Left cardiac atrium (tissue), 4 donors: ENCODE measurements around the gene EPB41L1. TPM values are rescaled to one million over a fixed set of nuclear protein-coding genes. Genes with fewer than 3 reads are reported as not detected.

Source experiments
- ATAC-seq, 2 donors: fragments of 200-7000 bp; cut with Tn5 transposase; one replicate each; pipeline ENCODE4 v1.9.1; 2020; ENCODE audit warnings: mild to moderate bottlenecking in 2 of 2, moderate library complexity in 2 of 2
- DNase-seq: peaks from one replicate; pipeline ENCODE4 v3.0.0-alpha.2; 2020
- intact Hi-C, 2 donors: fragments of 100-400 bp; cut with DNase I; formaldehyde crosslinking; loops; one replicate each; pipeline versions ENCODE4 v1.14.1 to v1.15.1; 2022 to 2023
- long read RNA-seq: library from polyadenylated mRNA; unstranded; transcript quantifications from one replicate; pipeline ENCODE4 v2.0.0, GENCODE V29; 2021
- total RNA-seq, 2 donors: library from RNA; stranded (reverse); fragmentation: NEBNext Ultra II Directional; extraction: Animal tissue kit (Norgen Biotek cat#: 25700); gene quantifications; one replicate each; pipeline ENCODE4 v1.2.1, GENCODE V29; 2021
- donor health status: DM: no; HTN: yes; CAD: no.
- donor health status: DM: no; HTN: yes; CAD: no; lungs with severe emphysema.
- donor health status: DM: yes; HTN: yes; CAD: no.
- donor health status: Dilated cardiomyopathy.

The EPB41L1 gene
- 10 to 100 TPM; 20.5 to 32.1 TPM for total RNA-seq
- long read RNA-seq, partial matches to known transcripts, result 2 of 6 reads
- long read RNA-seq, other reads (novel, unspliced or antisense), result 4 of 6 reads

DNA sequence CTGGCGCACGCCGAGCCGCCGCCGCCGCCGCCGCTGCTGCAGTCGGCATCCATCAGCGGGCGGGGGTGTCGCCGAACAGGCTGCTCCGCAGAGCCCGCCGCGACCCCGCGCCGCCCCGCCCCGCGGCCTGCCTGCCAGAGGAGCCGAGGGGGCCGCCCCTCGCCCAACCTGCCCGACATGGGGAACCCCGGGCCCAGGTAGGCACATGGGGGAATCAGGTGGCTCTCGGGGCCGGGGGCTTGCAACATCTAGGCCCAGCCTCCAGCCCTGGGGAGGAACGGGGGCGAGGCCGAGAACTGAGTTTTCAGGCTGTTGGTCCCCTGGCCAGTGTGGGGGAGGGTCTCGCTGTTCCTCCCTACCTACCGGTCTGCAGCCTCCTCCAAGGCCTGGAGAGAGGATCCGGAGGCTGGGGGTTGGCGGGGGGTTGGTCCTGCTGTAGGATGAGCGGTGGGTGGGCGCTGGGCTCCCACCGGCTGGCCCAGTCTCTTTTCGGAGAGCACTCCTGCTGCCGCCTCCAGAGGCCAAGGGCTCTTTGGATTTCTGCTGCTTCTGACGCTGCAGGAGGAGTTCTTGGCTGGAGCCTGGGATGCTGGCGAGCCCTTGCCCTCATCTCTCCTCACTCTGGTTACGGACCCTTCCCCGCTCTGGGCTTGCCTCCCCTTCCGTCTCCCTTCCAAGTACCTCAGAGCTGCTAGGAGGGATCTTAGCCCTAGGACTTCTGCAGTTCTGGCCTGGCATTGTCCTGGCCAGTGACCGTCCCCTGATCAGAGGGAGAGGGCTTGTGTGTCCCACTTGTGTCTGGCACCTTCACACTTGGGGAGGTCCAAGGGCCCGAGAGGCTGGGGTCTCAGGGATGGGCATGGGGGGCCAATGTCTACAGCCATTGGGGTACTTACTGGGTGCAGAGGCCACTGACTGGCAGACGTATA is at the start of gene EPB41L1:
Gene EPB41L1, plus strand, starts transcription at position 41 of the 929 bp plus-strand sequence. CDS start 19,038 bp downstream, outside the sequence.
- DNase-seq (no peak), ATAC-seq (peak; percentile 5 to 13)
- intact Hi-C loops, result no loop called here

DNA sequence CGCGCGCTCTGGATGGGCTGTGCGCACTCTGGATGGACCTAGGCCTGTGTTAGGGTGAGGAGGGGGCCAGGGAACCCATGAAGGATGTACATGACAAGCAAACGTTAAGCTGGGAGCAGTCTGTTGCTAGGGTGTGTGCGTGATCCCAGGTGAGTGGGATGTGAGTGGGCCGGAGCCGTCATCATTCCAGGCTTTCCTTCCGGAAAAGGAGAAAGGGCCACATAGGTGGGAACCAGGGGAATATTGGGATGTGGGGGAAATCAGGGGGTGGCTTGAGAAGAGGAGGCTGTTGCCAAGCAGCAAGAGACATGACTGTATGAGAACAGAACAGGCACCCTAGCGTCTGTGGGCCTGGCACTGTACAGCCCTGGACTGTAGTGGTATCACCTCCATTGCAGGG is 49.7 kb upstream of the EPB41L1 start:
- intact Hi-C loops, result no loop called here
- DNase-seq, result no peak

GRCh38 chr20:36105711-36106226 is 48.8 kb upstream of the EPB41L1 start:
- intact Hi-C loops, result no loop called here
- no peak for ATAC-seq
- no peak for DNase-seq

More for the DNA sequence above, 49.7 kb upstream of the EPB41L1 start:
- ATAC-seq, result no peak

DNA sequence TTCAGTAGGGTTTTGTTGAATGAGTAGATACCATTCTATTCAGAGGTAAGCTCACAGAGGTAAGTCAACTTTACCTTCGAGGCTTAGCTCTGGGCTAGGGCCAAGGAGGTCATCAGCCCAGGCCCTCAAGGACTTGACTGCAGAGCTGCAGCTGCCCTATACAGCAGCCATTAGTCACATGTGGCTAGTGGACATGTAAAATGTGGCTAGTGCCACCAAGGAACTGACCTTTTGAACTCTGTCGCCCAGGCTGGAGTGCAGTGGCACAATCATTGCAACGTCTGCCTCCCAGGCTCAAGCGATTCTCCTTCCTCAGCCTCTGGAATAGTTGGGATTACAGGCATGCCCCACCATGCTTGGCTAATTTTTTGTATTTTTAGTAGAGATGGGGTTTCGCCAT is 47.9 kb upstream of the EPB41L1 start:
- intact Hi-C loops, result no loop called here
- no peak for DNase-seq
- ATAC-seq, result no peak

- ATAC-seq (no peak), DNase-seq (no peak)
- intact Hi-C loops, result no loop called here
Measured at GRCh38 chr20:36107881-36108280, 46.7 kb upstream of the EPB41L1 start.

- no peak for ATAC-seq
- intact Hi-C loops, result no loop called here
Measured at GRCh38 chr20:36109251-36109947, 45.1 kb upstream of the EPB41L1 start.

DNA sequence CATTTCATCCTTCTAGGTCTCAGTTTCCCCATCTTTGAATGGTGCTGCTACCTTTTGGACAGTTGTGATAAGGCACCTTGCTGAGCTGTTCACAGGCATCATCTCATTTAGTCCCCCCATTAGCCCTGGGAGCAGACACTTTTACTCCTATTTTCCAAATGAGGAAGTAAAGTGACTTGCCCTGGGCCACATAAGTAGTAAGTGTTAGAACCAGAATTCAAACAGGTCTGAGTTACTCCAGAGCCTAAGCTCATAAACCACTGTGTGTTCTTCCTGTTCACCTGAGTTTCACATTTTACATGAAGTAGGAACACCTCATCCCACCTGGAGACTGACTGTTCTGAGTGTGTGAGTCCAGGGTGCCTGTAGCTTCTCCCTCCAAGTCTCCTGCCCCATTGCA is 43.5 kb upstream of the EPB41L1 start:
- intact Hi-C loops, result no loop called here
- ATAC-seq (no peak), DNase-seq (no peak)

More at GRCh38 chr20:36109251-36109947, 45.1 kb upstream of the EPB41L1 start:
- DNase-seq, result no peak

GRCh38 chr20:36112112-36112511 is 42.4 kb upstream of the EPB41L1 start:
- DNase-seq (no peak), ATAC-seq (no peak)
- intact Hi-C loops, result no loop called here

DNA sequence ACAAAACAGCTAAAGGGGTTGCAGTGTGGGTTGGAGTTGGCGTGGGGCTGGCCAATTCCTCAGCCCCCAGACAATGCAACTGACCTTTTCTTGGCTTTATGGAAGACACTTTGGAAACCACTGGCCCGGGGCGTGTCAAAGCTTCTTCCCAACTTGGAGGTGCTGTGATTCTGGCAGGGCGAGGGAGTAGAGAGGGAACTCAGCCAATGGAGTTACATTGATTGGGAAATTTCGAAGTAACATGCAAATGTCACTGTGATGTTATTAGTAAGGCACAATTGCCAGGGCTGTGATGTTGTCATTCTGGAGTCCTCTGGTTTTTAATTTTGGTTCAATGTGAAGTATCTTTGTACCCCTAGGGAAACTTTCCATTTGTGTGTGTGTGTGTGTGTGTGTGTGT is 41.5 kb upstream of the EPB41L1 start:
- intact Hi-C loops, result no loop called here
- peak in 1 of 2 donors; percentile 38 for ATAC-seq
- DNase-seq, result no peak

- ATAC-seq, result peak in 1 of 2 donors; percentile 18
- no peak for DNase-seq
- intact Hi-C loops, result no loop called here
Measured at GRCh38 chr20:36113566-36114250, 40.8 kb upstream of the EPB41L1 start.

DNA sequence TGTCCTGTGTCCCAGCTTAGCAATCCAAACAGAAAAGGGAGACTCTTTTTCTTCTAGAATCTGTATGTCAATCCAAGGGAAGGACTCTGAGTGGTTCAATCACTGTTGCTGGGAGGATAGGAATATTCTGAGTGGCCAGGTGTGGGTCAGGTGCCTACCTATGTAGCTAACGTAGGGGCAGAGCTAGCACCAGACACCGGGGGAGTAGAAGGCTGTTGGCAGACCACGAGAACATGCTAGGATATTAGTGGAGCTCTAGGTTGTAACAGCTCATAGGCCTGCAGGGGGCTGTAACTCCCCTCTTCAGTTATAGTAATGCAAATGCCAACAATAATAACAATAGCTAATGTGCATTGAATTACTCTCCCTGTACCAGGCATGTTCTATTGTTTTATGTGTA is 39.8 kb upstream of the EPB41L1 start:
- DNase-seq (no peak), ATAC-seq (no peak)
- intact Hi-C loops, result no loop called here

GRCh38 chr20:36115925-36116324 is 38.6 kb upstream of the EPB41L1 start:
- DNase-seq, result no peak
- intact Hi-C loops, result no loop called here
- ATAC-seq, result no peak

- DNase-seq (peak; percentile 41), ATAC-seq (peak; percentile 7 to 58)
- intact Hi-C loops, result no loop called here
Measured at GRCh38 chr20:36116807-36117441, 37.6 kb upstream of the EPB41L1 start.

GRCh38 chr20:36117638-36118037 is 36.9 kb upstream of the EPB41L1 start:
- DNase-seq (peak; percentile 47), ATAC-seq (peak; percentile 59 to 87)
- intact Hi-C loops, result no loop called here

DNA sequence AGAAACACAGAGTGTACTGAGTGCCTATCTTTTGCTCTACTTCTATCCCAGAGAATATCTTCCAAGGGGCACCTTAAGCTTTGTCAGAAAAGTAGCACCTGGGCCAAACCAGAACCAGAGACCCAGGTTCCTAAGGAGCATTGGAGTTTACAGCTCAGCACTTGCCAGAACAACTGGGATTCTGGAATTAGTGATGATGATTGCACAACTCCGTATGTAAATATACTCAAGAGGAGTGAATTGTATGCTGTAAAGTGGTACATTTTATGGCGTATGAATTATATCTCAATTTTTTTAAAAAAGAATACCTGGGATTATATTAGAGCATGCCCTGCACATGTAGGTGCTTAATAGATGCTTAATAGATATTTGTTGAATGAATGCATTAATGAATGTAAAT is 36.2 kb upstream of the EPB41L1 start:
- DNase-seq, result no peak
- intact Hi-C loops, result no loop called here
- ATAC-seq, result no peak

DNA sequence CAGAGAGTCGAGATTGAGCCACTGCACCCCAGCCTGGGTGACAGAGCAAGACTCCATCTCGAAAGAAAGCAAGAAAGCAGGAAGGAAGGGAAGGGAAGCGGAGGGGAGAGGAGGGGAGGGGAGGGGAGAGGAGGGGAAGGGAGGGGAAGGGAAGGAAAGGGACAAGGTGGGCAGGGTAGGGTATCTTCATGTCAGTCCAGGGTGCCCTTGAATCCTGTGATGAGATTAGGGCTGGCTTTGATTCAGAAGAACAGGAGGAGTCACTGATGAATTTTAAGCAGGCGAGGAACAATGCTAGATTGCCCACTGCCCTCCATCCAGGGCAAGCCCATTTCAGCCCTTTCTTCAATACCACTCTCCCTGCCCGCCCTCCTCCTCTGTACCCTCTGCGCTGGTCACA is 35.0 kb upstream of the EPB41L1 start:
- DNase-seq, result no peak
- intact Hi-C loops, result no loop called here
- no peak for ATAC-seq

DNA sequence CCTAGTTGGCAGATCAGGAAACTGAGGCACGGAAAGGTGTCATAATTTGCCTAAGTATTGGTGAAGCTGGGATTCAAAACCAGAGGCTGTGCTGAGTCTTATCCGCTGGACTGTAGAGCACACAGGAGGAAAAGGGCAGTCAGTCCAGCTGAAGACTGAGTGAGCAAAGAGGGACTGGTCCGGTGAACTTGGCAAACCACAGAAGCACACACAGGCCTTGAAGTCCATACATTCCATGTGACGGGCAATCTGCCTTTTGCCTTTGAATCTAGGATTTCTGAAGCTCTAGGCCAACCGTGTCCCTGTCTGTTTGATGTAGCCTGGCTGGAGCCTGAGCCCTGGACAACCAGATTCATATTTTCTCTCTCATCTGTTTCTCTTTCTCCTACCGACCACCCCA is 34.3 kb upstream of the EPB41L1 start:
- no peak for DNase-seq
- ATAC-seq, result no peak
- intact Hi-C loops, result no loop called here

DNA sequence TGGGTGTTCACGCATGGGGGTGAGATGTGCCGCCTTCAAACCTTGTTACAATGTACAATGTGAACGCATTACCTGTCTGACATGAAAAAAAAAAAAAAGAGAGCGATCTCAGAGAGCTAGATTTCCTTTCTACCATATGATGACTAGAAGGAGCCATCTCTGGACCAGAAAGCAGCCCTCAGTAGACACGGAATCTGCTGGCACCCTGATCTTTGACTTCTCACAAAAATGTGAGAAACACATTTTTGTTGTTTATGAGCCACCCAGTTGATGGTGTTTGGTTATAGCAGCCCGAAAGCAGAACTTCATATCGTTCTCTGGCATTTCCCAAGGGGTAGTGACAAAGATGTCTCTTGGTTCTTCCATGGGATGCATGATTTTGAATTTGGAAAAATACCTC is 33.5 kb upstream of the EPB41L1 start:
- intact Hi-C loops, result no loop called here
- DNase-seq, result no peak
- ATAC-seq, result no peak
